Stimulated activated CD8-positive, alpha-beta memory T cell treated with anti-CD3 and anti-CD28 coated beads, Interleukin-12 subunit alpha, Interleukin-12 subunit beta, amount 100 ng/mL, for 4 hours (primary cell): ENCODE measurements around the gene SEMA3G.

ENCODE experiments used
- DNase-seq: peaks from one replicate; pipeline ENCODE4 v3.0.0-alpha.2; 2020; ENCODE audit warnings: low read depth

Gene SEMA3G

GRCh38 chr3:52408466-52408865, 36.4 kb downstream of the SEMA3G start:
- DNase-seq = no peak

- DNase-seq = no peak
Observed at GRCh38 chr3:52407779-52408178, 37.1 kb downstream of the SEMA3G start.

GRCh38 chr3:52406791-52407510, 38.0 kb downstream of the SEMA3G start:
- DNase-seq = no peak

- no peak for DNase-seq
Observed at GRCh38 chr3:52406231-52406661, 38.7 kb downstream of the SEMA3G start.

GRCh38 chr3:52405601-52406110, 39.2 kb downstream of the SEMA3G start:
- no peak for DNase-seq

GRCh38 chr3:52405066-52405465, 39.8 kb downstream of the SEMA3G start:
- DNase-seq = no peak

- no peak for DNase-seq
Observed at GRCh38 chr3:52404391-52404790, 40.5 kb downstream of the SEMA3G start.

- no peak for DNase-seq
Observed at GRCh38 chr3:52403955-52404354, 40.9 kb downstream of the SEMA3G start.

GRCh38 chr3:52403271-52403841, 41.5 kb downstream of the SEMA3G start:
- no peak for DNase-seq

- no peak for DNase-seq
Observed at GRCh38 chr3:52402706-52403270, 42.1 kb downstream of the SEMA3G start.

- no peak for DNase-seq
Observed at GRCh38 chr3:52402101-52402521, 42.8 kb downstream of the SEMA3G start.

- no peak for DNase-seq
Observed at GRCh38 chr3:52401551-52401950, 43.4 kb downstream of the SEMA3G start.

GRCh38 chr3:52401021-52401420, 43.9 kb downstream of the SEMA3G start:
- DNase-seq = no peak

GRCh38 chr3:52400275-52400793, 44.6 kb downstream of the SEMA3G start:
- DNase-seq = no peak

GRCh38 chr3:52399593-52399992, 45.3 kb downstream of the SEMA3G start:
- no peak for DNase-seq

GRCh38 chr3:52399131-52399530, 45.8 kb downstream of the SEMA3G start:
- no peak for DNase-seq

- DNase-seq = no peak
Observed at GRCh38 chr3:52398670-52399081, 46.2 kb downstream of the SEMA3G start.

- DNase-seq = no peak
Observed at GRCh38 chr3:52397676-52398399, 47.1 kb downstream of the SEMA3G start.

GRCh38 chr3:52396907-52397591, 47.9 kb downstream of the SEMA3G start:
- DNase-seq = no peak

GRCh38 chr3:52396011-52396906, 48.6 kb downstream of the SEMA3G start:
- no peak for DNase-seq

GRCh38 chr3:52395503-52395865, 49.4 kb downstream of the SEMA3G start:
- DNase-seq = no peak
